ENCODE measurements around the gene MIX23.
A peak's percentile ranks its signal among the peaks of the same experiment; 100 is the strongest.

MIX23 gene

GRCh38 chr3:122392868-122393844, 10.1 kb upstream of the MIX23 start:
- DNase-seq (ENCODE audit: low spot score): peak; percentile 38
- peak; percentile 77 for FAIRE-seq

GRCh38 chr3:122391681-122392446, 8.8 kb upstream of the MIX23 start:
- FAIRE-seq (no peak), DNase-seq (ENCODE audit: low spot score) (no peak)

GRCh38 chr3:122390665-122391064, 7.6 kb upstream of the MIX23 start:
- no peak for DNase-seq (ENCODE audit: low spot score)
- no peak for FAIRE-seq

- no peak for FAIRE-seq
- no peak for DNase-seq (ENCODE audit: low spot score)
Observed at GRCh38 chr3:122389892-122390291, 6.9 kb upstream of the MIX23 start.

GRCh38 chr3:122389197-122389596, 6.2 kb upstream of the MIX23 start:
- DNase-seq (ENCODE audit: low spot score): no peak
- no peak for FAIRE-seq

GRCh38 chr3:122387709-122388108, 4.7 kb upstream of the MIX23 start:
- no peak for FAIRE-seq
- DNase-seq (ENCODE audit: low spot score): no peak

GRCh38 chr3:122383771-122384697, 1.0 kb upstream of the MIX23 start, which contains the start of gene FAM162A:
FAM162A (plus strand) TSS chr3:122384182; CDS start chr3:122384266, 84 bp downstream.
- DNase-seq (ENCODE audit: low spot score) (peak; percentile 84), FAIRE-seq (no peak)

- FAIRE-seq: no peak
Observed at GRCh38 chr3:122377975-122378374, 5.1 kb downstream of the MIX23 start.

GRCh38 chr3:122374034-122374433, 9.0 kb downstream of the MIX23 start:
- DNase-seq (ENCODE audit: low spot score) (no peak), FAIRE-seq (no peak)

More at GRCh38 chr3:122377975-122378374, 5.1 kb downstream of the MIX23 start:
- no peak for DNase-seq (ENCODE audit: low spot score)

GRCh38 chr3:122366379-122366749, 16.7 kb downstream of the MIX23 start:
- no peak for FAIRE-seq
- DNase-seq (ENCODE audit: low spot score): peak; percentile 11

- peak; percentile 72 for DNase-seq (ENCODE audit: low spot score)
- peak; percentile 87 for FAIRE-seq
Observed at GRCh38 chr3:122365582-122366378, 17.3 kb downstream of the MIX23 start.

- FAIRE-seq: no peak
- DNase-seq (ENCODE audit: low spot score): no peak
Observed at GRCh38 chr3:122365073-122365472, 18.0 kb downstream of the MIX23 start.

GRCh38 chr3:122364490-122364889, 18.5 kb downstream of the MIX23 start:
- FAIRE-seq (no peak), DNase-seq (ENCODE audit: low spot score) (no peak)

GRCh38 chr3:122362026-122362425, 21.0 kb downstream of the MIX23 start:
- FAIRE-seq: no peak
- DNase-seq (ENCODE audit: low spot score): no peak

GRCh38 chr3:122358703-122359032, 24.4 kb downstream of the MIX23 start:
- no peak for DNase-seq (ENCODE audit: low spot score)
- FAIRE-seq: no peak

GRCh38 chr3:122357828-122358702, 25.0 kb downstream of the MIX23 start:
- DNase-seq (ENCODE audit: low spot score): no peak
- no peak for FAIRE-seq

- FAIRE-seq (no peak), DNase-seq (ENCODE audit: low spot score) (no peak)
Observed at GRCh38 chr3:122356402-122356801, 26.6 kb downstream of the MIX23 start.

GRCh38 chr3:122355612-122356011, 27.4 kb downstream of the MIX23 start:
- DNase-seq (ENCODE audit: low spot score) (no peak), FAIRE-seq (no peak)

GRCh38 chr3:122353893-122354401, 29.1 kb downstream of the MIX23 start:
- FAIRE-seq (no peak), DNase-seq (ENCODE audit: low spot score) (no peak)

Measured in RCC 7860 (cell line).